Stimulated activated CD8-positive, alpha-beta memory T cell treated with anti-CD3 and anti-CD28 coated beads, Interleukin-2, amount 100 ng/mL, for 1 hour (primary cell): ENCODE results near the gene DTX2.
"Not testable (repeated sequence)": the region's sequence is repeated elsewhere in the genome, so short reads cannot be mapped to it uniquely, and the experiment has no call there.

Experiments used
- DNase-seq, 2 donors: peaks; one replicate each; pipeline ENCODE4 v3.0.0-alpha.2; 2020; ENCODE audit warnings: low read depth in 2 of 2

DTX2 gene

GRCh38 chr7:76487969-76488368 lies 26.5 kb downstream of the DTX2 start:
- not testable (repeated sequence) for DNase-seq

GRCh38 chr7:76492139-76492538 lies 30.6 kb downstream of the DTX2 start:
- DNase-seq = not testable (repeated sequence)

GRCh38 chr7:76495717-76496116 lies 34.2 kb downstream of the DTX2 start:
- DNase-seq = not testable (repeated sequence)

GRCh38 chr7:76497918-76498582 lies 36.5 kb downstream of the DTX2 start:
- DNase-seq = not testable (repeated sequence)

DNA sequence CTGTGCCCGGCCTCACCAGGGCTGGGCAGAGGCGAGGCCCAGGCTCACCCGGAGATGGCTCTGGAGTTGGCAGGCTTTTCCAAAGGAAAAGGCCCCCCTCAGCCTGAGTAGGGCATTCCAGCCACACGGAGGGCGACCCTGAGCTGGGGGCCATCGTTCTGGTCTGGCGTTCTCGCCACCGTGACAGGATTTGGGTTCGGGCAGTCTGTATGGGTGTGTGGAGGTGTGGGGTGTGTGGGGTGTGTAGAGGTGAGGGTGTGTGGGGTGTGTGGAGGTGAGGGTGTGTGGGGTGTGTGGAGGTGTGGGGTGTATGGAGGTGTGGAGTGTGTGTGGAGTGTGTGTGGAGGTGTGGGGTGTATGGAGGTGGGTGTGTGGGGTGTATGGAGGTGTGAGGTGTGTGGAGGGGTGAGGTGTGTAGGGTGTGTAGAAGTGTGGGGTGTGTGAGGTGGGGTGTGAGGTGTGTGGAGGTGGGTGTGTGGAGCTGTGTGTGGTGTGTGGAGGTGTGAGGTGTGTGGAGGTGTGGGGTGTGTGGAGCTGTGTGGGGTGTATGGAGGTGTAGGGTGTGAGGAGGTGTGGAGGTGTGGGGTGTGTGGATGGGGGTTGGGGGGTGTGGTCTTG lies 37.2 kb downstream of the DTX2 start:
- DNase-seq = not testable (repeated sequence)

DNA sequence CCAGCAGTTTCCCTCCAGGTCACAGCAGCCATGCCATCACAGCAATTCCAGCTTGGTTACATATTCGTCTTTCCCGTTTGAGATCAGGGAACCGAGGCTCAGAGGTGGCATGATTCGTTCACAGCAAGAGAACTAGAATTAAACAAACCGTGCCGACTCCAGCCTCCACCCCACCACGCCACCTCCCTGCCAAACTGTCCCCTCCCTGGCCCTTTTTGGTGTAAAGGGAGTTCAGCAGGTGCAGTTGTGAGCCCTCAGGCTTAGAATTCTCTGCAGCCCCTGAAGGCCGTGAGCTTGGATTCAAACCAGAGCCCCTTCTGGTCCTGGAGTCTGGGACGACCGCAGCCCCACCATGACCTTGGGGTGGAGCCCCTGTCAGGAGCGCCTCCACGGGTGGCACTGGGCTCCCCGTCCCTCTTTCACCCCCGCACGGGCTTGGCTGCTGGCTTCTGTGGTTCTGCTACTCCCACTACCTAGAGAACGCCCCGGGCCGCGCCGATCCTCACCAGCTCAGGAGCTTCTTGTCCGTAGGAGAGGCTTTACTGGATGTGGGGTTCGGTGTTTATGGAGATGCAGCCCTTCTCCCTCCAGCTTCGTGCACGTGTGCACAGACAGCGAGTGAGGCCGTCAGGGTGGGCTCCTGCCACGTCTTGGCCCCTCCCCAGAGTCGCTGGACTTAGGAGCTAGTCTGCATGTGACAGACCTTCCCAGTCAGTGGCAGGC lies 37.9 kb downstream of the DTX2 start:
- not testable (repeated sequence) for DNase-seq

GRCh38 chr7:76499924-76500241 lies 38.4 kb downstream of the DTX2 start:
- not testable (repeated sequence) for DNase-seq

- not testable (repeated sequence) for DNase-seq
Observed at GRCh38 chr7:76502224-76502623, 40.7 kb downstream of the DTX2 start.

DNA sequence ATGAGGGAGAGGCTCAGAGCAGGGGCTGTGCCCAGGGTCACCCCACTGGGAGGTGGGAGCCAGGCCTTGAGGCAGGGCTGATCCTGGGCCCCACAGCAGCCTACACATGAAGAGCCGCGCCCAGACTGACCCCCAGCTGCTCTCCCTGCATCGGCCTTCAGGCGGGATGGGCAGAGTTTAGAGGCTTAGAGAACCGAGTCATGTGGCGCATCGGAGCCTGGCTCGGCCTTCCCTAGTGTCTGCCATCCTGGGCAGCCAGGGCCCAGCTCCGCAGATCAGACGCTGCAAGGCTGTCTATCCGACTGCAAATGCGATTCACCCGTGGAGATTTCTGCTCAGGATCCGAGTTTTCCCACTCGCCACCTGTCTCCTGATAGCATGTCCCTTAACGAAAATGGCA lies 41.3 kb downstream of the DTX2 start:
- not testable (repeated sequence) for DNase-seq

- DNase-seq = not testable (repeated sequence)
Observed at GRCh38 chr7:76503244-76503643, 41.7 kb downstream of the DTX2 start.

DNA sequence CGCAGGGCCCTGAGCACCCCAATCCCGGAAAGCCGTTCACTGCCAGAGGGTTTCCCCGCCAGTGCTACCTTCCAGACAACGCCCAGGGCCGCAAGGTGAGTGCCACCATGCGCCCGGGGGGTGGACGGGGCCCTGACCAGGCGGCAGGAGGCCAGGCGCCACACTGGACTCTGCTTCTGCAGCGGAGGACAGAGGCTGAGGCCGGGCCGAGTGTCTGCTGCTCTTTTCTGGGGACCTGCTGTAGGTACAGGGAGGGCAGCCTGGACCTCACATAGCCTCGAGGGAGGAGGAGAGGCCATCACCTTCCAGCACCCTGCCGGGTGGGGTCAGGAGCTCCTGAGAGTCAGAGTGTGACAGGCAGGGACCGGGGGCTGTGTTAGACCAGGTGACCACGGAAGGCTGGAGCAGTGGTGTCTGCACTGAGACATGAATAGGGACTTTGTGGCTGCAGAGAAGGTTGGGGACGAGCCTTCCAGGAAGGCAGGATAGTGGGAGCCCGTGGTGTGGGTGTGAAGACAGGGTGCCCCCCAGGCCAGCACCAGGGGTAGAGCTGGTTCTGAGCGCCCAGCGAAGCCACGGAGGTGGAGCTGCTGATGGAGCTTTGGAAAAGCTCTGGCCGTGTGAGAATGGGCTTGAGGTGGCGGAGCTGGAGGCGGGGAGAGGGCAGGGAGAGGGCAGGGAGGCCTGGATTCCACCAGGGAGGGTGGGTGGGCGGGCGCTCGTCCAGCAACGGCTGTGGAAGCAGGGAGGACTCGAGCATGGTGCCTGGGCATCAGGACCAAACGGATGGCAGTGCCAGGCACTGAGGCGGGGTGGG lies 43.0 kb downstream of the DTX2 start:
- DNase-seq = not testable (repeated sequence)

DNA sequence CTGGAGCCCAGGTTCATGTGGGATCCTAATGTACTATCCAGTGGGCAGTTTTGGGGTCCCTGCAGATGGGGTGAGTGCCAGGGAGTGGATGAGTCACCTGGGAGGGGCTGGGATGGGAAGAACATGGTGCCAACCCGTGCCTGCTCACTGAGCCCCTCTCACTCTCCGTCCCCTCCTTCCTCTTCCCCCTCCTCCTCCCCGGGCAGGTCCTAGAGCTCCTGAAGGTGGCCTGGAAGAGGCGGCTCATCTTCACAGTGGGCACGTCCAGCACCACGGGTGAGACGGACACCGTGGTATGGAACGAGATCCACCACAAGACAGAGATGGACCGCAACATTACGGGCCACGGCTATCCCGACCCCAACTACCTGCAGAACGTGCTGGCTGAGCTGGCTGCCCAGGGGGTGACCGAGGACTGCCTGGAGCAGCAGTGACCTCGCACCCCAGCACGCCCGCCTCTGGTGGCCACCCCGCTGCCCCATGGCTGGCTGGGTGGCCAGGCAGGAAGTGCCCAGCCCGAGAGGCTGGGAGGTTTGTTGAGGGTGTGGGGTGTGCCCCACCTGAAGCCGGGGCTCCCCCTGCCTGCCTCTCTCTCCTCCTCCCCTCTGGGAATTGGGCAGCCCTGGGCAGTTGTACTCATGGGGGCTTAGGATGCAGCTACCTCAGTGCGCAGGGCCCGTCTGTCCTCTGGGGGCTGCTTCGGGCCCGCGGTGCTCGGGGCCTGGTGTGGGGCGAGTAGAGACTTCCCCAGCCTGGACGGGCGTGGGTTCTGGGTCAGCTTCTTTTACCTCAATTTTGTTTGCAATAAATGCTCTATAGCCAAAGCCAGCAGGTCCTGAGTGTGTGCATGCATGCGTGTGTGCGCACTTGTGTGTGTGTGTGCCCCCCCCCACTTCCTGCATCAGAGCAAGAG lies 43.9 kb downstream of the DTX2 start:
- no peak for DNase-seq

GRCh38 chr7:76506081-76506440 lies 44.6 kb downstream of the DTX2 start:
- DNase-seq = no peak

- DNase-seq = not testable (repeated sequence)
Observed at GRCh38 chr7:76506643-76507042, 45.1 kb downstream of the DTX2 start.

DNA sequence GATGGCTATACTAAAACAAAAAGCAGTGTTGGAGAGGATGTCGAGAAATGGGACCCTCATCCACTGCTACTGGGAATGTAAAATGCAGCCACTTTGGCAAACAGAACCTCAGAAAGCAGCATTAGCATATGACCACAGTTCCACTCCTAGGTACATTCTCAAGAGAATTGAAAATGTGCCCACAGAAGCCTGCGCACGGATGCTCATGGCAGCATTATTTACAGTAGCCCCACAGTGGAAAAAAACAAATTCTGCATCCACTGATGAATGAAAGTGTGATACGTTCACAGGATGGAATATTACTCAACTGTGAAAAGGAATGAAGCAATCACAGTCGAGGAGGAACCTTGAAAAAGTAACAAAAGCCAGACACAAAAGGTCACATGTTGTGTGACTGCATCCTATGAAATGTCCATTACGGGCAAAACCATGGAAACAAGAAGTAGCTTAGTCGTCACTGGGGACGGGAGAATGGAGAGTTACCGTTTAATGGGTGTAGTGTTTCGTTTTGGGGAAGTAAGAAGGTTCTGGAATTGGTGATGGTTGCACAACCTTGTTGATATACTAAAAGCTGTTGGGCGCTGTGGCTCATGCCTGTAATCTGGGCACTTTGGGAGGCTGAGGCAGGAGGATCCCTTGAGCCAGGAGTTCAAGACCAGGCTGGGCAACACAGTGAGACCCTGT lies 46.4 kb downstream of the DTX2 start:
- no peak for DNase-seq

DNA sequence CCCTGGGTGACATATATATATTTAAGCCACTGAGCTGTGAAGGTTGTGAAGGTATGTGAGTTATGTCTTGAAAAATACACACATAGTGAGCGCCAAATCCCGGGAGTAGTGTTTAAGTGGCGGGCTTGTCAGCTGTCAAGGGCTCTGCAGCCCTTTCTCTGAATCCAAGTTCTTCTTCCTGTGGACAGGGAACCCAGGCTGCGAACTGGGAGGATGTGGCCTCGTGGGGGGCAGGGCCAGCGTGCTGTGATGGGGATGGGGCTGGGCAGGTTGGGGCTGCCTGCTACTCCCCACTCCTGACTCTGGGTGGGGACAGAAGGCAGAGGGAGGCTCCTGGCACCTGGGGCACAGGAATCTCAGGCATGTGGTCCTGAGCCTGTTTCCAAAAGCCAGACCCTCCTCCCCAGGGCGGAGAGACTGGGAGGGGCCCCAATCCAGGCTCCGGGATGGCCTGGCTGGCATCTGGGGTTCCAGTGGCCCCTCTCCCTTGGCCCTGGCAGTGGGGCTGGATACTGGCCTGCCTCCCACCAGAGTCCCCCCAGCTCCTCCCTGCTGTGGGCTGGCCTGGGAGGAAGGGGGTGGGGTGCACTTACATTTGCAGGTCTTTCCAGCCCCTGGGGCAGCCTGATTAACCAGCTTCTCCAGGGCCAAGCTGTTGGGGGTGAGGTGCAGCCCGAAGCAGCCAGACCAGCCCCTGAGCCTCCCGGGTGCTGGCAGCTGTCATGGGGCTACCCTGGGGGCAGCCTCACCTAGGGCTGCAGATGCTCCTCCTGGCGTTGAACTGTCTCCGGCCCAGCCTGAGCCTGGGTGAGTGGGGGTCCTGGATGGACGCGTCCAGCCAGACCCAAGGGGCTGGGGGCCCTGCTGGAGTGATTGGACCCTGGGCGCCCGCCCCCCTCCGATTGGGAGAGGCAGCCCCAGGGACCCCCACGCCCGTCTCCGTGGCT lies 48.7 kb downstream of the DTX2 start, which contains the start of gene UPK3B:
TSS of gene UPK3B (plus strand) at position 622 of the 947 bp plus-strand sequence. CDS start at position 723, 101 bp downstream.
- no peak for DNase-seq

DNA sequence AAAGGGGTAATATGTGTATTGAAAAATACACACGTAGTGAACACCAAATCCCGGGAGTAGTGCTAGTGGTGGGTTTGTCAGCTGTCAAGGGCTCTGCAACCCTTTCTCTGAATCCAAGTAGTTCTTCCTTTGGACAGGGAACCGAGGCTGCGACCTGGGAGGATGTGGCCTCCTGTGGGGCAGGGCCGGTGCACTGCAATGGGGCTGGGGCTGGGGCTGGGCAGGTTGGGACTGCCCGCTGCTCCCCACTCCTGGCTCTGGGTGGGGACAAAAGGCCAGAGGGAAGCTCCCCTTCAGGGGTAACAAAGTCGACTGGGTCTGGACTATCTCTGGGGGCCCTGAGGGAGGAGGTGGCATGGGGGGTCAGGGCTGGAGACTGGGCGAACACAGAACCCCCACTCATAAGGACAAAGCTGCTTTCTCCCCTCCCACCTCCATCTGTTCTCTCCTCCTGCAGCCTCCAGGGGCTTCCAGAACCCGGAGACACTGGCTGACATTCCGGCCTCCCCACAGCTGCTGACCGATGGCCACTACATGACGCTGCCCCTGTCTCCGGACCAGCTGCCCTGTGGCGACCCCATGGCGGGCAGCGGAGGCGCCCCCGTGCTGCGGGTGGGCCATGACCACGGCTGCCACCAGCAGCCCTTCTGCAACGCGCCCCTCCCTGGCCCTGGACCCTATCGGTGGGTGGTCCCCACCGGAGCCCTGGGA lies 49.8 kb downstream of the DTX2 start:
- not testable (repeated sequence) for DNase-seq
